Stimulated activated CD4-positive, alpha-beta T cell treated with anti-CD3 and anti-CD28 coated beads, Interleukin-1b, Interleukin-23, amount 100 ng/mL, for 48 hours (primary cell): ENCODE data around the gene CDH23.

ENCODE experiments used
- DNase-seq: peaks from one replicate; pipeline ENCODE4 v3.0.0-alpha.2; 2020

The CDH23 gene

DNA sequence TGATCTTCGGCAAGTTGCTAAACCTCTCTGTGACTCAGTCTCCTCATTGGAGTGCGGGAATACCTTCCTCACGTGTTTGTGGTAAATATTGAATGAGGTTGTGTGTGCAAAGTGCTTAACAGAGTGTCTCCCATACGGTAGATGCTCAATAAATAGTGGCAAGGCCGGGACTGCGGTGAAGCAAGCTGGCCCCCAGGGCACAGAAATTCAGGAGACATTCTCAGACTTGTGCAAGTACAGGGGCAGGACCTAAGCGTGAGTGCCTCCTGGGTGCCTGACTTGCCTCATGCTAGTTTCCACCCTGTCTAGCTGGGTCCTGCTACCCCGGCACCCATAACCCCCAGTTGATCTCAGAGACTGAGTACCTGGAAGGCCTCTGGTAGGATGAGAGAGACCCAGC lies 97.8 kb downstream of the CDH23 start:
- no peak for DNase-seq

DNA sequence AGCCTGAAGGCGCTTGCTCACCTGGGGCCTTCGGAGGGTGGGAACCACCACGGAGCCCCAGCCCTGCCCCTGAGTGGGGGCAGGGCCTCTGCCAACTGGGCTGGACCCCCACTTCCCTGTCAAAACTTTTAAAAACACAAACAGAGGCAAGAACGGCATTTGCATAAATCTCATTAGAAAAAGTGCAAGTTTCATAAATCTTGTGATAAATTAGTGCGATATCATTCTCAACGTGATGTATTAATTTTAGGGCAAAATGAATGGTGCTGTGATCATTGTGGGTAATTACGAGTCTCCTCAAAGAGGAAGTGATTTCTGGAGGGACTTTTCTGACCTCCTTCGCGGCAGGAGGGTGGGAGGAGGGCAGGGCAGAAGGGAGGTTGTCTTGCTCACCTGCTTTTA lies 98.3 kb downstream of the CDH23 start:
- DNase-seq, result no peak

DNA sequence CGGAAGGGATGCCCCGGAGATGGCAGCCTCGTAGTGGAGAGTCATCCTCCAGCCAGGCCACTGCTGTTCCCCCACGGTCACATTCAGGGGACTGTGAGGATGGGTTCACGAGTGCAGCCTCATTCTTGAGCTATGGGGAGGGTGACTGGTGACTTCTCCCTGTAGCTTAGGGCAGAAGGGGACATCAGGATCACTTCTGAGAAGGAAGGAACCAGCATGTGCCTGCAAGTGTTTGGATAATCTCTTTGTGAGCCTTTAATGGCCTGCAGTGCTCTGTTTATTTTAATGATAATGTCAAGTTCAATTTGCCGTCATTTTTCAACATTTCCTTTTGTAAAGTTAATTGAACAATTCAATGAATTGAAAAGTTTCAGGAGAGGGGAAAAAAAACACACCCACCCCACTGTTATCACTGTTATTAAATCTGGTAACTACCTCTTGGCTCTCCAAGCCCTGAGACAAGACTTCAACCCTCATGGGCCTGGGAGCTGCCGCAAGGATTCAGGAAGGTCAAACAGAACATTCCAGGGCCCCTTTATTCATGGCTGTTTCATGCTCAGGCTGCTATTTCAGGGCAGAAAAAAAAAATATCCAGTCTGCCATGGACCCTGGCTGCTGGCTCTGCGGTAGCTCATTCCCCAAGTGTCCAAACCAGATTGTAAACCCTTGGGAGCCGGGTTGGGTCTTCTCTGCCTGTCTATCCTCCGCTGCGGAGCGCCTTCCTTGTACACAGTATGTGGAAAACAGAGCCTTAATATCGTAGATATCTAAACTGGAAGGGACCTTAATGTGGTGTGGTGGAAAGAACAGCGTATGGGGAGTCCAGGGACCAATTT lies 100.4 kb downstream of the CDH23 start:
- DNase-seq, result no peak

DNA sequence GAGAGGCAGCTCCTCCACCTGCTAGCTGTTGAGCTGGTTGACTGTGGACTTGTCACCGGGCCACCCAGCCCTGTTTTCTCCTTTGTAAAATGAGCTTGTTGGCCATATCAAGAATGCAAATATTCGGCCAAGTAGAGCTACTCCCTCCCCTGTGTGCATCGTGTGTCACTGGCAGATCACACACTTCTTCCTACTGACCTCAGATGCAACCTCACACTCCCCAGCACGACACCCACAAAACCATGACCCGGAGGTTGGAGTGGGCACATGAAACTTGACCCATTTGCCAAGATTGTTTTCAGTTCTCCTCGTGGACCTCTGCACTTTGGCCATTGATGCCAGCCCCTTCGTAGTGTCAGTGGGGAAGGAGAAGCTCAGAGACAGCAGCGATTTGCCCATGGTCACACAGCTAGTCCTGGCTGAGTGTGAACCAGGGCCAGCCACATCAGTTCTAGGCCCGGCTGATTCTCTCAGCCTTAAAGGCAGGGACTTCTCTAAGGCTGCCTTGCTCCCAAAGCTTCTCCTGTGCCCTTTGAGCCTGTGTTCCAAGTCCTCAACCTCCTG lies 101.1 kb downstream of the CDH23 start:
- DNase-seq, result no peak

DNA sequence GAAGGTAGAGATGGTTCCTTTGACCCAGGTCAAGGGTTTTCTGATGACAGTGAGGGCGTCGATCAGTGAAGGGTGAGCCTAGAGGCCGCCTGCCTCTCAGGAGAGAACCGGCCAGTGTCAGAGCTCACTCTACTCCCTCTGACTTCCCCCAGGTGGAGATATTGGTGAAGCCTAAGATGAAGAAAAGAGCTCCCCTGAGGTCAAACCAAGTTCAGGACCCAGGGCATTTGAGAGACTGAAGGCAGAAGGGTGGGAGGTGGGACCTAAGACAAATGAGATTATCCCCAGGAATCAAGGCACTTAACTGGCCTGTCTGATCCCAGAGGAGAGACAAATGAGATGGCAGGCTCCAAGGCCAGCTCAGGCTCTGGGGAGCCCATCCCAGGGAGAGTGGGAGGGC lies 104.7 kb downstream of the CDH23 start:
- no peak for DNase-seq

DNA sequence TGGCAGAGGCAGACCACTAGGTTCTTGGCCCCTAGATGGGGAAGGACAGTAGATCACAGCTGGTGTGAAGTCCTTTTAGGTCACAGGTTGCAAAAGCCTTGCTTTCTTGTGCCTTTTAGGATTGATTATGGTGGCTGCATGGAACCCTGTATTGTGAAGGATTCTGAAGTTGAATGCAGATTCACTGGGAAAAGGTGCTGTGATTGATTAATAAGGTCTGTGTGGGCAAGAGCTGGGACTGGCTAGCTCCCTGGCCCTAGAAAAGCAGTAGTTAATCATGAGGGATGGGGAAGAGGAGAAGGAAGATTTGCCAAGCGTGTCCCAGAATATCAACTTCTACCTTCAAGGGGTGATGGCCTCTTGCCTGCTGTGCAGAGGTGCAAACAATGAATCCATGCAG lies 105.5 kb downstream of the CDH23 start:
- DNase-seq, result no peak

DNA sequence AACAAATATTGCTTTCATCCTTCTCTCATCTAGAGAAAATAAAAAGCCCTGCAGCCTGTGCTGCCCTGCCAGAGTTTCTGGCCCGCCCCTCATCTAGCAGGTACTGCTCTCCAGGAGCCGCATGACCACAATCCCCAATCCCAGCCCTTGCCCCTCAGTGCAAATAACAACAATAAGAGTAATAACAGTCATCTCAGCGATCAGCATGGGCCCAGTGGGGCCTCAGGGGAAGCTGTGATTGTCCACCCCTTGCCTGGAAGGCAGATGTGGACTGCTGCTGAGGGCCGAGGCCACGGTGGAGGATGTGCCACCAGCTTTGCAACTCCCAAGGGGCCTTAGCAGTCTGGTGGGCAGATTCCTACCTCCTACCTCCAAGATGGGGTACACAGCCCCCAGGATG lies 106.1 kb downstream of the CDH23 start:
- no peak for DNase-seq

DNA sequence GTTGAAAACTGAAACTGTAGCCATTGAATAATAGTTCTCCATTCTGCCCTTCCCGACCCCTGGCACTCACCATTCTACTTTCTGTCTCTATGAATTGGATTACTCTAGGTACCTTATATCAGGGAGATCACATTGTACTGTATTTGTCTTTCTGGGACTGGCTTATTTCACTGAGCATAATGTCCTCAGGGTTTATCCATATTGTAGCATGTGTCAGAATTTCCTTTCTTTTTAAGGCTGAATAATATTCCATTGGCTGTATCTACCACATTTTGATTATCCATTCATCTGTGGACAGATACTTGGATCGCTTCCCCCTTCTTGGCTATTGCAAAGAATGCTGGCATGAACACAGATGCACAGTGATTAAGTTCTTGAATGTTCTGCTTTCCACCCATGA lies 107.4 kb downstream of the CDH23 start:
- DNase-seq, result no peak

DNA sequence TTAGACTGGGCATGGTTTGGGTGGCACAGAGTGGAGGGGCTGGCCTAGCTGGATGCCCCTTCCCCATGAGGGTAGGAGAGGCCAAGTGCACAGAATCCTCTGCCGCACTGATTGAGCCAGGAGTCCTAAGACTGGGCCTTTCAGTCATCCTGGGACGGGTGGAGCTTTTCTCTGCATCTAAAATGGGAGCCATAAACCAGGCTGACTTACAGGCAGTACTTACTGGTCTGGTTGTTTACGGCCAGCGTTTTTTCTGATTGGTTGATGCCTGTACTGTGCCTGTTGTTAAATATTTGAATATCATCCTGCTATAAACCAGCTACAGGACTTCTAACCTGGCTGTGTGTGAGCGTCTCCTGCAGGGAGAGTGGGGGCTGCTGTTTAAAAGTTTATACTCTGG lies 107.8 kb downstream of the CDH23 start:
- DNase-seq, result no peak

DNA sequence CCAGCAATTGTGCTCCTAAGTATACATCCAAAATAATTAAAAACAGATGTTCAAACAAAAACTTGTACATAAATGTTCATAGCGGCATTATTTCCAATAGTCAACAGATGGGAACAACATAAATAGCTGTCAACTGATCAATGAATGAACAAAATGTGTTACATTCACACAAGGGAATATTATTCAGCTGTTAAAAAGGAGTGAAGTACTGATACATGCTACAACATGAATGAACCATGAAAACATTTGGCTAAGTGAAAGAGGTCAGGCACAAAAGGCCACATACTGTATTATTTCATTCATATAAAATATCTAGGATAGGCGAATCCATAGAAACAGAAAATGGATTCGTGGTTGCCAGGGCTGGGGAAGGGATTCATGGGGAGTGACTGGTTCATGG lies 109.1 kb downstream of the CDH23 start:
- no peak for DNase-seq

DNA sequence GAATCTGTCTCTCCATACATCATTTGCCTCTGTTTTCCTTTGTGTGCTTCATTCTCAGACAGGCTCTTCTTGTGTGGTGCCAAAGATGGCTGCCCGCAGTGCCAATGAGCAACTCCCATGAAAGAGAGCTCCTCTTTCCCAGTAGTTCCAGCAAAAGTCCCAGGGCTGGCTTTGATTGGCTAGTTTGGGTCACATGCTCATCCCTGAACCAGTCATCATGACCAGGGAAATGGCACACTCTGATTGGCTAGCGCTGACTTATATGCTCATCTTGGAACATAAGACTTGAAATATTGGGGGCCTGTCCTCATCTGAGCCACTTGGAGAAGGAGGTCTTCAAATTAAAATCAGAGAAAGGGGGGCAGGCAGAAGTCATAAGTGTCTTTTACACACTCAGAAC lies 112.7 kb downstream of the CDH23 start:
- DNase-seq, result no peak

DNA sequence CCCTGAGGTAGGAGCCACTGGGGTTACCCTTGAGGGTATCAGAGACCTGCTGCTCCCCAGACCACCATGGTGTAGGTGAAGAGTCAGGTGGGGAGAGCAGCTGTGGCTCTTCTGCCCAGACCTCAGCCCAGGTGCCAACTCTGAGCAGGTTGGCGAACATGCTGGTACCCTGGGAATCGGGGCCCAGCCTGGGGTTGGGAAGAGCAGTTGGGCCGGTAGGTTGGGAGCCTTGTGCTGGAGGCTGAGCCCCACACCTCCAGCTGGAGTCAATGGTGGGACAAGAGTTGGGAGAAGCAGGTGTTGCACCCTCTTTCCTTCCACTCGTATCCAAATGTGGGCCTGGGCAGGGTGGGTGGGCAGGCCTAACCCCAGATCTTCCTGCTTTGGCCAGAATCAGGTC lies 114.5 kb downstream of the CDH23 start:
- DNase-seq, result no peak

DNA sequence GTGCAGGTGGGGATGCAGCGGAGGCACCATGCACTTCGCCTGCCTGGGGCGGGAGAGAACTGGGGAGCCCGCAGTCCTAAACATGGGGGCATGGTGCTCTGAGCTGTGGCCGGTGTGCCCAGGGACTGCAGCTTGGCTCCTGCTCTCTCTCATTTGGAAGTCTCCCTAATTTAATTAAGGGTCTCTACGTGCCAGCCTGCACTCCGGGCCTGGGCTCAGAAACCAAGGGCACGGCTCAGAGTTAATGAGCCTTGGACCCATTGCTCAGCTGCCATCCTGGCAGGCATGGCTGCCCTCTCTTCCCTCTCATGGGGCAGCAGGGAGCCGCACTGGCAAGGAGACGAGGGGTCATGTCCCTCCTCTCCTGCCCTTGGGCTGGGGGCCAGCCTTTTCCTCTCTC lies 115.6 kb downstream of the CDH23 start:
- DNase-seq, result no peak

DNA sequence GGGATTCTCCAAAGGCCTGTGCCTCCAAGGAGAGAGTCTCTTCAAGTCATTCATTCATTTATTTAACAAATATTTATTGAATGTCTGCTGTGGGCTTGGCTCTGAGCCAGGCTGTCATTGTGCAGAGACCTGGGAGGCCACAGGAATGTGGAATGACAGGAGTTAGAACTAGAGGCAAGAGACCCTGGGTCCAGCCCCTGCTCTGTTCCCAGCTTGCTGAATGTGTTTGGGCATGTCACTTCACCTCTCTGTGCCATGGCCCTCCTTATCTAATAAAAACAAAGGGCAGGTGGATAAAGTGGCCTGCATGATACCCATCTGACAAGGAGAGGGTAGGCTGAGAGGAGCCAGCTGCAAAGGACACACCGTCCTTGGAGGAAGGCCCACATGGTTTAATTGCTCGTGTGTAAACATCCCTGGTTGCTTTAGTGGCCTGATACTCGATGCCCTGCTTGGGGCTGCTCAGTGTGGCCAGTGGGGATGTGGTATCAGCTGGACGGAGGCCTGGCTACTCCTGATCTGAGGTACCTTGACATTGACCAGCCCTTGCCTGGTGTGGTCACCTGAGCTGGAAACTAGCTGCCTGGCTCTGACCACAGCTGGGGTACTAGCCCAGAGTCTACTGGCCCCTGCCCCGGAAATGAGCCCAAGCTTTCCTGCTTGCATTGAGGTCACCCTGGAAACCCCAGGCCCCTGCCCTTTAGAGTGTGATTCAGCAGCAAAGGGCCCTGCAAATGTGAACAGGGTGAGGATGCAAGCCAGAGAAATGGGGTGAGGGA lies 116.2 kb downstream of the CDH23 start:
- no peak for DNase-seq

DNA sequence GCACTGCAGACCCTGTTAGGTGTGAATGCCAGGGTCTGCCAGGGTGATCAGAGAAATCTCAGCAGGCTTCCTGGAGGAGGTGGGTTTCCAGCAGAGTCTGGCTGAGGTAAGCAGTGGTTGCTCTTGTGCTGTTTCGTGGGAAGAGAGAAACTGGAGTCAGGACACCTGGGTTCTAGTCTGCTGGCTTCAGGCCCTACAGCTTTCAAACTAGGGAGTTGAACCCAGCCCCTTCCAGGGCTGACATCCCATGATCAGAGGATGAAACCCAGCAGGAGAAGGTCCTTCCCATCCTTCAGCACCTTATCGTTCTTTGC lies 116.8 kb downstream of the CDH23 start:
- DNase-seq, result no peak

DNA sequence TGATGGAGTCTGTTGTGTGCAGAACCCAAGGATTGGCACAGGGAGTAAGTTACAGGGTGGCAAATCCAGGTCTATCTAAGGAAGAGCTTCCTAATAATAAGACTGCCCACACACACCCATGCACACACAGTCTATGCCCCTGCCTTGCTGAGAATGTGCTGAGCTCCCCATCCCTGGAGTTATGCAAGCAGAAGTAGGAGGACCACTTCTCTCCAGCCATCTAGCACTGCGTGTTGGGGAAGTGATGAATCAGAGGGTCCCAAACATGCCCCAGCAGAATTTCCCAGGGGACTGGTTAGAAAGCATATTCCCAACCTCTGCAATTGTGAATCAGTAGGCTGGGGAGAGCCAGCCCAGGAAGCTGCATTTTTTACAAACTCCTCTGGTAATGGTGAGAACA lies 117.2 kb downstream of the CDH23 start:
- no peak for DNase-seq

DNA sequence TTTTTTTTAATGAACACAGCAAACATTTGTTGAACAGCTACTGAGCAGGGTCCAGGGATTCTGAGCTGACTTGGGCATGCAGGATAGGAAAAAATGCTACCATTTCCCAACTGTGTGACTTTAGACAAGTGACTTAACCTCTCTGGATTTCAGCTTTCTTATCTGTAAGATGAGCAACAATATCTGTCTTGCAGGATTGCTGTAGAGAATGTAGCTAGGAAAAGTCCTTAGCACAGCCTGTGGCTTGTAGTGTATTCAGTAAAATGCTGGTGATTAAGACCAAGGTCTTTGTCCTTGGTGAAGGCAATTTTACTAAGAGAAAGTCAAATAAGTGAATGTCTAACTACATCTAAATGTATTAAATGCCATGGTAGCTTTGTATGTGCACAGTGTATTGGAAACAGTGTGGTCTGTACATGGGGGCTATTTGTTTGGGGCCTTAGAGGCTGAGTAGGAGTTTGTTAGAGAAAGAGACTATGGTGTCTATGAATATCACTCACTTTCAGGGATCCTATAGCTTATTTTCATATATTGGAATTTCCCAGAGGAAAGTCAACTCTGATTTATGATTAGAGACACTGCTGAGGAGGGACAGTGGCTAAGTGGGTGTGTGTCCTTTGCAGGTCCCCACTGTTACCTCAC lies 118.9 kb downstream of the CDH23 start:
- no peak for DNase-seq

DNA sequence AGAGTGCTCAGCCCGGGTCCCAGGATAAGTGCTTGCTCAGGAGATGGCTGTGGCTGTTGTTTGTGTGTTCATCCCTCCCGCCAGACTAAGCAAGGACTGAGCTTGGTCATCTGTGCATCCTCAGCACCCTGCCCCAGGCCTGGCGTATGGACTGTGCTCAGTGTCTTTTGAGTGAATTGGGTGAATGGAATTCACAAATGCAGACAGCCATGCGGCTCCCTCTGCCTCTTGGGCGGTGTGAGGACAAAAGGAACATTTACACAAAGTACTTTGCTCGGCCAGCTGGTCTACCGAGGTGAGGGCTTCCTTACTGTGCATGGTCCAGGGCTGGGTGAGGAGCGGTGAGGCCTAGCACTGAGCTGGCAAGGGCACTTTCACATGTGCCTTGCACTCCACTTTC lies 120.2 kb downstream of the CDH23 start:
- no peak for DNase-seq

DNA sequence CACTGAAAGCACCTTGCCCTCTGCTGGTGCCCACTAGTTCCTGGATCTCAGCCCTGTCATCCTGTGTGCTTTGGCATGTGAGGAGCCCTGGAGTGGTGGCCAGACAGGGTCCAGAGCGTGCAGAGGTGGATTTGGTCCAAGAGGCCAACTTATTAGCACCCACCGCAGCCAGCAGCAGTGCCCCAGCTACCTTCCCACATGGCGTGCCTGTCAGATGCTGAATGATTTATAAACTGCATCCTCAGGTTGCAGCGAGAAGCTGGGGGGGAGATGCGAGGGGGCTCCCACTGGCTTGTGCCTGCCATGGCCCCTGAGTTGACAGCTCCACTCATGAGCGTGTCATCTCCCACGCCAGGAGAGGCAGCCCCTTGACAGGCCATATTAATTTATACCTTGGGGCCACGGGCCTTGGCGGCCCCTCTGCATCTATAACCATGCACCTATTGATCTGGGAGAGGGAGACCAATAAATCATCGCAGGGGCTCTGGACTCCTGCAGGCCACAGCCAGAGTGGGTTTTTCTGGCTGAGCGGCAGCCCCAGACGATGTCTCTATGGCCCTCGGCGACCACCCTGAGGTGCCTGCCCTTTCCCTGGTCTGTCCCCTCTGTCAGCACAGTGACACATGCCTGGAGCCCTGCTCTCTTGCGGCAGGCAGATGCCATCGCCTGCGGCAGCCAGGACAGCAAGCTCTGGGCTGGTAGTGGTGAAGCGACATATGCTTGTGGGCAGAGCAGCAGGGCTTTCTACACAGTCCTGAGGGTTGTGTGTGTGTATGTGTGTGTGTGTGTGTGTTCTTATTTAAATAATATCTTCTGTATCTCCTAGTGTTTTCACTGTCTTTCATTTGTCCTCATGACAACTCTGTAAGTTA lies 120.8 kb downstream of the CDH23 start:
- no peak for DNase-seq

DNA sequence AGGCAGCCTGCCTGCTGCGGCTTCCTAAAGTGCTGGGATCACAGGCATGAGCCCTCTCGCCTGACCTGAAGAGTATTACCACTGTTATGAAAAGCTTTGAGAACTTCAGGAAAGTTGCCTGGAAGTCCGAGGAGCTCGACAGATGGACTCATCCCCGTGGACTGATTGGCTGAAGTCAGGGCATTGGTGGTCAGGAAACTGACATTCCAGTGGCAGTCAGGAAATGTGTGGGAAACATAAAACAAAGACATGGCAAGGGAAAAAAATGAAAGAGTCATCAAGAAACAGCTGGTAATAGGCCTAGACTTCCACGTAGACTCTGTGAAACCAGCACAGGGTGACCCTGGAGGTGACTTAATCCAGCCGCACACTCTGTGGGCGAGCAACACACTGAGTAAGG lies 123.3 kb downstream of the CDH23 start:
- DNase-seq, result no peak

DNA sequence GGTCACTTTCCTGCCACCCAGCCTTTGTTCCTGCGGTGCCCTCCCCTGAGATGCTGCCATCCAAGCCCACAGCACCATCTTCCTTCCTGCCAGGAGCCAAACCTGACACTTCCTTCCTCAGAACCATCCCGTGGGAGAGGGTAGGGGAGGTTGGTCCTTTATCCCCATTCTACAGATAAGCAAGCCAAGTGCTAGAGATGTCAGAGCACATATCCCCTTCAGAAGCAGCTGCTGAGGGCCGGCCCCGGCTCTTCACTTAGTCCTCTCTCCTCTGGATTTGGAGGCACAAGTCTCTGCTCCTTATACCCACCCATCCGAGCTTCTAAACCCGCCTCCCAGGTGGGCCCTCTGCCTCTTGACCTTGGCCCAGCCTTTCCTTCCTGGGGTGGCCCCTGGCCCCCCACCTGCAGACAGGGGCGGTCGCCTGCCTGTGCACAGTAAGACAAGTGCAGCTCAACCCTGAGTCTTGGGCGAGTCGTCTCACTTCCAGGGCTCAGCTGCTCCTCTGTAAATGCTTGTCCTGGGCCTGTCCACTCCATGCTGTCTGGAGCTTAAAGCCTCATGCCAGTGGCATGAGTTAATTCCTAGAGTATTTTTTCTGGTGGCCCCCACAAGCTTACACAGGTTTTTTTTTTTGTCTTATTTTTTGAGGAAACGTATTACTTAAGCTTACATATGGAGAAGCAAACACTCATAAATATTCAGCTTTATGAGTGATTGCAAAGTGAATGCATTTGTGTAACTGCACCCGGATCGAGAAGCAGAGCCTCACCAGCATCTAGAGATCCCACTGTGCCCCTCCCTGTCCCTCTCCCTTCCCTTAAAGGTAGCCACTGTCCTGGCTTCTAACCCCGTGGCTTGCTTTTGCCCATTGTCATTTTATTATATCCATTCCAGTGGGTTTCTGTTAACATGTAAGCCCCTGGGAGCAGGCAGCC lies 125.1 kb downstream of the CDH23 start:
- no peak for DNase-seq
